Measurements from ENCODE around the gene FRMD4A. TPM values are rescaled to one million over a fixed set of nuclear protein-coding genes. Genes with fewer than 3 reads are reported as not detected.

The FRMD4A gene
- total RNA-seq, 1 donor from 2014 or later, result 20.2 TPM

DNA sequence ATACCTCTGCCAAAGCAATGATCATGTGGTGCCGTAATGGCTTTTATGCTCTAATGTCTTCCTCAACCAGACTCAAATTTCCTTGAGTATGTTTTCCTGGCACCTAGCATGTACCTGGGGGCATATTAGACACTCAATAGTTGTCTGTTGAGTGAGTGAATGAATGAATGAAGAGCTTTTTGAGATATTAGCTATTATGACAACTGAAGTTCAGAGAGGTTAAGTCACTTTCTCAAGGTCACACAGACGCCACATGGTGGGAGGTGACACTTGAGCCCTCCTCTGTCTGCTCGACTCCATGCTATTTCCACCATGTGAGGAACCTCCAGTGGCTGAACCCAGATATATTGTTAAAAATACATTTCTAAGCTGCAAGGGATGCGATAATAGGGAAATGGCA is 611.9 kb downstream of the FRMD4A start:
- Mint-ChIP-seq H3K9me3 (no peaks in the 10 kb centered on the region), H3K27ac (peak overlapping the region; percentile 25)
- no peak overlapping the region for H3K4me2 ChIP-seq

DNA sequence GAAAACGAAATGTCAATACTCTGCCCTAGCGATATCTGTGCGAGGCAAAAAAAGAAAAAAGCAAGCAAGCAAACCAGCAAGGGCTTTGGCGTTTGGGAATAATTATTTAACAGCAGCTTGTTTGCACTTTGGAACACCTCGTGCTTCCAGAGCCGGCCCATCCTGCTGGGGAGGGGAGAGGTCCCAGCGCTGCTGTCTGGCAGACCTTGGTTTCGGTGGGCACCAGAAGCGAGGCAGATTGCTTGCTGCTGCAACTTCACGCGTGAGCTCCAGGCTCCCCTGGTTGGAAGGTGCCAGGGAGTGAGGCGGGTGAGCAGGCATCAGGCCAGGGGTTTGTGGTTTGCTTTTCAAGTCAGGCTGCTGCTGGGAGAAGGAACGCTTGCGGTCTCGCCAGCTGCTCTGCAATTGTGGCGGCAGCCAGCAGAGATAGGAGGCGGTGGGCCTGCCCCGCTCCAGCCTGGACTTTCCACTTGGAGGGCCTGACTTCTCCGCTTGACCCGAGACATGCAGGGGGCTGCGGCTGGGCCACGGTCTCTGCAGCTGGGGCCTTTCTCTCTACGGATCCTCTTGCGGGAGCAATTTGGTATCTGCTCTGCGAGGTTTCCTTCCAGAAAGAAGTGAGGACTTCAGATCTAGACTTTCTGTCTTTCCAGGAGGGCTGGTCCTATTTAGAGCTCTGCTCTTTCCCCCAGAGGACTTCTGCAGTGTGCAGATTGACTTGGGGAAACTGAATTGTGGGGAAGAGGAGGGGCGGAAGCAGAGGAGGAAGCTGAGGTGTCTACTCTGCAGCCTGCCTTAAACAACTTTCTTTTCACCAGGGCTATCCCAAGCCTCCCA is 612.6 kb downstream of the FRMD4A start:
- Mint-ChIP-seq H3K9me3 (no peaks in the 10 kb centered on the region), H3K27me3 (ENCODE audit: insufficient read depth, low read depth) (peaks cover 4% of the 10 kb centered on the region), H3K4me1 (peaks cover 12% of the 10 kb centered on the region), H3K36me3 (peaks cover 15% of the 10 kb centered on the region), H3K4me3 (no peak overlapping the region), H3K27ac (peak overlapping the region; percentile 69)
- DNase-seq (ENCODE audit: low spot score), result no peak
- H3K4me3 ChIP-seq, result no peak overlapping the region
- H3K9me3 ChIP-seq (ENCODE audit: low read depth), result no peaks in the 10 kb centered on the region
- H4K20me1 ChIP-seq (ENCODE audit: low read depth), result no peaks in the 10 kb centered on the region
- H3F3A ChIP-seq (ENCODE audit: low read depth), result no peaks in the 10 kb centered on the region
- no peak overlapping the region for H3K9ac ChIP-seq
- no peak overlapping the region for H2AFZ ChIP-seq (replicated peaks)
- TF ChIP-seq EZH2phosphoT487 (IDR thresholded peaks at IDR 0.05) (no peak), EZH2 (IDR thresholded peaks at IDR 0.05) (no peak)
- TF ChIP-seq, protein P1, sequence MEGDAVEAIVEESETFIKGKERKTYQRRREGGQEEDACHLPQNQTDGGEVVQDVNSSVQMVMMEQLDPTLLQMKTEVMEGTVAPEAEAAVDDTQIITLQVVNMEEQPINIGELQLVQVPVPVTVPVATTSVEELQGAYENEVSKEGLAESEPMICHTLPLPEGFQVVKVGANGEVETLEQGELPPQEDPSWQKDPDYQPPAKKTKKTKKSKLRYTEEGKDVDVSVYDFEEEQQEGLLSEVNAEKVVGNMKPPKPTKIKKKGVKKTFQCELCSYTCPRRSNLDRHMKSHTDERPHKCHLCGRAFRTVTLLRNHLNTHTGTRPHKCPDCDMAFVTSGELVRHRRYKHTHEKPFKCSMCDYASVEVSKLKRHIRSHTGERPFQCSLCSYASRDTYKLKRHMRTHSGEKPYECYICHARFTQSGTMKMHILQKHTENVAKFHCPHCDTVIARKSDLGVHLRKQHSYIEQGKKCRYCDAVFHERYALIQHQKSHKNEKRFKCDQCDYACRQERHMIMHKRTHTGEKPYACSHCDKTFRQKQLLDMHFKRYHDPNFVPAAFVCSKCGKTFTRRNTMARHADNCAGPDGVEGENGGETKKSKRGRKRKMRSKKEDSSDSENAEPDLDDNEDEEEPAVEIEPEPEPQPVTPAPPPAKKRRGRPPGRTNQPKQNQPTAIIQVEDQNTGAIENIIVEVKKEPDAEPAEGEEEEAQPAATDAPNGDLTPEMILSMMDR (IDR thresholded peaks at IDR 0.05), result no peak
- no peak overlapping the region for H3K4me2 ChIP-seq
- H3K27me3 ChIP-seq, result no peaks in the 10 kb centered on the region
- H3K36me3 ChIP-seq, result no peaks in the 10 kb centered on the region
- peak overlapping the region; percentile 5 for H3K27ac ChIP-seq
- H3K4me1 ChIP-seq, result peaks cover 4% of the 10 kb centered on the region
- no peaks in the 10 kb centered on the region for H3K79me2 ChIP-seq (ENCODE audit: low read depth)

More for the DNA sequence above, 611.9 kb downstream of the FRMD4A start:
- Histone ChIP-seq H2AFZ (replicated peaks) (no peak overlapping the region), H3K27ac (no peak overlapping the region), H3K4me1 (no peaks in the 10 kb centered on the region), H3K27me3 (no peaks in the 10 kb centered on the region), H3K9me3 (ENCODE audit: low read depth) (no peaks in the 10 kb centered on the region), H3K9ac (no peak overlapping the region), H3K36me3 (no peaks in the 10 kb centered on the region), H3K79me2 (ENCODE audit: low read depth) (no peaks in the 10 kb centered on the region), H4K20me1 (ENCODE audit: low read depth) (no peaks in the 10 kb centered on the region), H3K4me3 (no peak overlapping the region), H3F3A (ENCODE audit: low read depth) (no peaks in the 10 kb centered on the region)
- Mint-ChIP-seq H3K4me1 (peaks cover 8% of the 10 kb centered on the region), H3K36me3 (peaks cover 21% of the 10 kb centered on the region), H3K27me3 (ENCODE audit: insufficient read depth, low read depth) (peaks cover 4% of the 10 kb centered on the region), H3K4me3 (no peak overlapping the region)
- TF ChIP-seq EZH2 (IDR thresholded peaks at IDR 0.05) (no peak), EZH2phosphoT487 (IDR thresholded peaks at IDR 0.05) (no peak)
- TF ChIP-seq, protein P1 (IDR thresholded peaks at IDR 0.05), result no peak
- no peak for DNase-seq (ENCODE audit: low spot score)

DNA sequence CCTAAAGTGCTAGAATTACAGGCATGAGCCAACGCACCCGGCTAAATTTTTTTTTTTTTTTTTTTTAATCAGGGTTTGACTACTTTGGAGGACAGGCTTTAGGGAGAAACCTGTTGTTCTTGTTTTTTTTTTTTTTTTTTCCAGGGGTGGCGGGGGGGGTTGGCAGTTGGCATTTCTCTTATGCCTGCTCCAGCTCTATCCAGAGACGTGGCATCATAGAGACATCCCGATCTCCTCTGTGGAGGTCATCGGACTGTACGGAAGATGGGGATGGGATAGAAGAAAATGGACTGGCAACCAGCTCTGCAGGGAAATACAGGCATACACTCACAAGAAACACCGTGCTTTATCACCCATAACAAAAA is 613.2 kb downstream of the FRMD4A start:
- peak overlapping the region; percentile 69 for H3K27ac Mint-ChIP-seq
- no peak overlapping the region for H3K4me3 Mint-ChIP-seq
- no peaks in the 10 kb centered on the region for H3K36me3 ChIP-seq
- no peaks in the 10 kb centered on the region for H4K20me1 ChIP-seq (ENCODE audit: low read depth)
- no peaks in the 10 kb centered on the region for H3K9me3 ChIP-seq (ENCODE audit: low read depth)
- H3K79me2 ChIP-seq (ENCODE audit: low read depth), result no peaks in the 10 kb centered on the region
- no peak overlapping the region for H3K27ac ChIP-seq
- no peak overlapping the region for H3K9ac ChIP-seq
- no peak overlapping the region for H3K4me2 ChIP-seq
- no peaks in the 10 kb centered on the region for H3K9me3 Mint-ChIP-seq
- H3K4me3 ChIP-seq, result no peak overlapping the region
- H3K36me3 Mint-ChIP-seq, result peaks cover 14% of the 10 kb centered on the region
- H3K4me1 ChIP-seq, result peaks cover 6% of the 10 kb centered on the region
- TF ChIP-seq, protein P1 (IDR thresholded peaks at IDR 0.05), result no peak
- TF ChIP-seq EZH2 (IDR thresholded peaks at IDR 0.05), result no peak
- no peak for TF ChIP-seq EZH2phosphoT487 (IDR thresholded peaks at IDR 0.05)
- DNase-seq (ENCODE audit: low spot score), result no peak
- H2AFZ ChIP-seq (replicated peaks), result no peak overlapping the region
- H3K27me3 Mint-ChIP-seq (ENCODE audit: insufficient read depth, low read depth), result peaks cover 4% of the 10 kb centered on the region
- H3K27me3 ChIP-seq, result no peaks in the 10 kb centered on the region
- no peaks in the 10 kb centered on the region for H3F3A ChIP-seq (ENCODE audit: low read depth)
- H3K4me1 Mint-ChIP-seq, result peaks cover 18% of the 10 kb centered on the region

Data from neural progenitor cell (in vitro differentiated cells).